SK-N-MC (cell line): ENCODE results near the gene PRRX1.
A peak's percentile ranks its signal among the peaks of the same experiment; 100 is the strongest.

Experiments
- DNase-seq: peaks from one replicate; pipeline ENCODE4 v3.0.0-alpha.2; 2011; ENCODE audit warnings: low read depth, low spot score
- H3K27ac ChIP-seq: fragments of 200-600 bp; sonication (generic); 2 replicates; pipeline ENCODE4 v1.5.1; 2016; ENCODE audit warnings: mixed run types
- H3K36me3 ChIP-seq: fragments of 200-600 bp; sonication (generic); 2 replicates; pipeline ENCODE4 v1.6.1; 2017; ENCODE audit warnings: antibody characterized with exemption, low read length, mixed read lengths; ENCODE audit not compliant: insufficient read depth
- H3K4me3 ChIP-seq: fragments of 200-600 bp; sonication (generic); 2 replicates; pipeline ENCODE4 v1.5.1; 2016
- H3K9ac ChIP-seq: fragments of 200-600 bp; sonication (generic); 2 replicates; pipeline ENCODE4 v1.8.0; 2017; ENCODE audit warnings: mixed run types, mixed read lengths; ENCODE audit not compliant: insufficient read length
- H3K9me3 ChIP-seq: fragments of 200-600 bp; sonication (generic); 2 replicates; pipeline ENCODE4 v1.6.1; 2017; ENCODE audit warnings: low read depth, mild to moderate bottlenecking, antibody characterized with exemption, low read length, moderate library complexity, mixed read lengths
- EZH2 ChIP-seq: fragments of 200-600 bp; sonication (generic); IDR thresholded peaks from one replicate; pipeline ENCODE4 v1.6.1; 2017; ENCODE audit warnings: antibody characterized with exemption
- FOXP2 ChIP-seq: optimal IDR thresholded peaks from 2 replicates; pipeline ENCODE3; 2011; ENCODE audit warnings: mild to moderate bottlenecking, moderate library complexity; ENCODE audit not compliant: insufficient read depth; ENCODE audit errors: extremely low read length, control extremely low read depth
- POLR2AphosphoS5 ChIP-seq: IDR thresholded peaks from 2 replicates; pipeline ENCODE4 v1.6.1; 2012; ENCODE audit warnings: mild to moderate bottlenecking, low read depth, low read length, borderline replicate concordance

Gene PRRX1

DNA sequence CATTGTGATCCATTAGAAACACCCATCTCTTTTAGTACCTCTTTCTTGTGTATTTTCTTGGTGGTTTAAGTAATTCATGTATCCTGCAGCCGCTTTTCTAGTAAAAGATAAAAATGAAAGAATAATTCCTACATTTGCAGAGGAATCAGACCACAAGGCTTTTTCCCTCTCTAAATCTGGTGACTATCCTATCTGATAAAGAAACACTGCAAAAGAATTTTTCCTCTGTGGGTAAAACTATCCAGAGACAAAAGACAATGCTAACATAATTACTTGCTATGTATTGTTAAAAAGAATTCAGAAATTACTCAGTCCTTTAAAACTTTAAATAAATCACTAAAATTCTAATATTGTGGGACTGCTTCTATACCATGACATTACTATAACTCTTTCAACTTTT is 51.0 kb downstream of the PRRX1 start:
- Histone ChIP-seq H3K36me3 (peaks cover 4% of the 10 kb centered on the region; the same call in 1 of the 2 replicates), H3K9ac (no peak overlapping the region), H3K27ac (peak overlapping the region; percentile 25; the same call in 1 of the 2 replicates), H3K9me3 (no peaks in the 10 kb centered on the region), H3K4me3 (no peak overlapping the region)
- TF ChIP-seq FOXP2 (no peak), EZH2 (no peak), POLR2AphosphoS5 (no peak)
- no peak for DNase-seq

DNA sequence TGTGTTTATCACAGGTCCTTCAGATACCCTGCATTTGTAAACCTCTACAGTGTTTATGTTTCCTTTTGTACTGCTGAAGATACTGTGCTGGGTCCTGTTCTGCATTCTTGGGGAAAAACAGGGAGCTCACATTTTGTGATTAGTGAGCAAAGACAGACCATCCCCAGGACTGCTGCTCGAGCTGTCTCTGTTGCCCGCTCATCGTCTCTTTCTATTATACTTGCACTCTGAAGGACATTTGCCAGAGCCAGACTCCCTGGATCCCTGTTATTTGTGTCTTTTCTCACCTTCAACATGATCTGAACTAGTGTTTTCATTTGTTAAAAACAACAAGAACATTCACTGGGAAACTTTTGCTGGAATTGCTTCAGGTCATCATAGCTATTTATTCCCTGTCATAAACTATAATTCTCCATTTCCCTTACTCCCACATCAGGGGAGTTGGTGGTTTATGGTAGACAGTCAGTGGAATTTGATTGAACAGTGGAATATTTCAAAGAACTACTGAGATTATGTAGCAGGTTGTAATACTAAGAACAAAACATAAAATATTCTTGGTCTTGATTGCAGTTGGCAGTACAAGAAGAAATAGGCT is 53.0 kb downstream of the PRRX1 start:
- Histone ChIP-seq H3K9me3 (no peaks in the 10 kb centered on the region), H3K9ac (no peak overlapping the region), H3K4me3 (no peak overlapping the region), H3K27ac (no peak overlapping the region), H3K36me3 (peaks cover 12% of the 10 kb centered on the region)
- no peak for TF ChIP-seq POLR2AphosphoS5
- TF ChIP-seq EZH2 = no peak
- TF ChIP-seq FOXP2 = no peak
- no peak for DNase-seq

GRCh38 chr1:170720661-170721060 is 56.7 kb downstream of the PRRX1 start:
- Histone ChIP-seq H3K27ac (no peak overlapping the region), H3K9ac (no peak overlapping the region), H3K9me3 (no peaks in the 10 kb centered on the region), H3K4me3 (no peak overlapping the region), H3K36me3 (peaks cover 26% of the 10 kb centered on the region)
- DNase-seq = no peak
- TF ChIP-seq EZH2 (no peak), FOXP2 (no peak), POLR2AphosphoS5 (no peak)

- Histone ChIP-seq H3K9me3 (no peaks in the 10 kb centered on the region), H3K36me3 (peaks cover 26% of the 10 kb centered on the region), H3K27ac (no peak overlapping the region), H3K4me3 (no peak overlapping the region), H3K9ac (no peak overlapping the region)
- DNase-seq = no peak
- TF ChIP-seq POLR2AphosphoS5 = no peak
- TF ChIP-seq EZH2 = no peak
- no peak for TF ChIP-seq FOXP2
Measured at GRCh38 chr1:170721621-170722020, 57.7 kb downstream of the PRRX1 start.

- Histone ChIP-seq H3K9ac (no peak overlapping the region), H3K36me3 (peaks cover 37% of the 10 kb centered on the region), H3K27ac (no peak overlapping the region), H3K9me3 (no peaks in the 10 kb centered on the region), H3K4me3 (no peak overlapping the region)
- TF ChIP-seq EZH2 = no peak
- no peak for TF ChIP-seq FOXP2
- no peak for TF ChIP-seq POLR2AphosphoS5
- no peak for DNase-seq
Measured at GRCh38 chr1:170723518-170723917, 59.6 kb downstream of the PRRX1 start.

- no peak overlapping the region for H3K9ac ChIP-seq
- no peaks in the 10 kb centered on the region for H3K9me3 ChIP-seq
- H3K27ac ChIP-seq = no peak overlapping the region
- H3K4me3 ChIP-seq = no peak overlapping the region
- DNase-seq = no peak
- H3K36me3 ChIP-seq = peaks cover 29% of the 10 kb centered on the region
- TF ChIP-seq POLR2AphosphoS5 (no peak), EZH2 (no peak), FOXP2 (no peak)
Measured at GRCh38 chr1:170725326-170725725, 61.4 kb downstream of the PRRX1 start.

DNA sequence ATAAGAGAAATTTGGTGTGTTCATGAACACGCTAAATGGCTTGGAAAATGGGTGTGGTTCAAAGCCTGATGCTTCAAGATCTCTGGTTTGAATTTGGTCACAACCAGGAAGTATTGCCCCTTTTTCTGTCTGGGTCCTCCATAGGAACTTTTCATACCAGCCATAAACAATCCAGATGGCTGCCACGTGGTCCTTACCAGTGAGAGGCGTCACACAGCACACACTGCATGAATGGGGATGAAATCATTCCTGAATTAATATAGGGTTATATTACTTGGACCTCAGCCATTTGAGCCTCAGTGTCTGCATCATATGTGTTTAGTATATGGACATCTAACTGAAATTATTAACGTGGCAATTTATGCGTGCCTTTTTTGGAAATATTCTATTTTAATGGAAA is 64.0 kb downstream of the PRRX1 start:
- Histone ChIP-seq H3K27ac (no peak overlapping the region), H3K4me3 (no peak overlapping the region), H3K36me3 (peaks cover 22% of the 10 kb centered on the region), H3K9me3 (no peaks in the 10 kb centered on the region), H3K9ac (no peak overlapping the region)
- DNase-seq = no peak
- TF ChIP-seq EZH2 (no peak), POLR2AphosphoS5 (no peak), FOXP2 (no peak)

DNA sequence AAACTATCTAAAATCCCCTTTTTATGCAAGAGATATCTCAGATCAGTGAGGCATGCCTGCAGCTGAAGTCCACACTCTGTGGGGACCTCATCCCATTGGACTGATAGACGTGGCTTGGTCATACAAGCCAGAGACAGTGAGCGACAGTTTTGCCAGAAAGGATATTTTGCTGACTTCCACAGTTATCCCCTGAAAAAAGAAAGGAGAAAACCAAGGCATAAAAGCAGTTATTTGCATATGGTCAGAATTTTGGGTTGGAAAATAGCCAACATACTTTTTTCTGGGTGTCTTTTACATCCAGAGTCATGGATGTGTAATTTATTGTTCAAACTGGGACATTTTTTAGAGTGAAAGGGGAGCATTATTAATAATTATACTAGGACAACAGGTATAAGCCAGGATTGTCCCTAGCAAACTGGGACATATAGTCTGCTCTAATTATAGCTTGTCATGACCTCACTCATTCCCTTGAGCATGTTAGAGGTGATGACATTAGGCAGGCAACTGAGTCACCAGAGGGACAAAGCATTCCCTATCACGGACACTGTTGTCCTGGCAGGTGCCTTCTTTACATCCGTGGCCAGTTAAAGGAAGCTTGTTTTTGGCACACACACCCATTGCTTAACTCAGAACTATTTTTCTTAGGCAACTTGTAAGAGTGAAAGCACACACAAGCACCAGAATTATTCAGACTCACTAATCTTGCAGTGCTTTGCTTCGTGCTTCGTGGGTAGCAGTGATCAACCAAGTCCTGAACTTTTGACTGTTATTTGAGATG is 65.5 kb downstream of the PRRX1 start:
- H3K9me3 ChIP-seq = no peaks in the 10 kb centered on the region
- H3K27ac ChIP-seq = no peak overlapping the region
- 0 out of 2 replicates have a peak, but pooled peaks cover 11% of the 10 kb centered on the region for H3K36me3 ChIP-seq
- TF ChIP-seq FOXP2 (no peak), POLR2AphosphoS5 (no peak), EZH2 (no peak)
- no peak overlapping the region for H3K9ac ChIP-seq
- DNase-seq = no peak
- no peak overlapping the region for H3K4me3 ChIP-seq

- DNase-seq = no peak
- Histone ChIP-seq H3K36me3 (0 out of 2 replicates have a peak, but pooled peaks cover 10% of the 10 kb centered on the region), H3K9ac (no peak overlapping the region), H3K27ac (no peak overlapping the region), H3K4me3 (no peak overlapping the region), H3K9me3 (no peaks in the 10 kb centered on the region)
- TF ChIP-seq POLR2AphosphoS5 (no peak), FOXP2 (no peak), EZH2 (no peak)
Measured at GRCh38 chr1:170730014-170730413, 66.1 kb downstream of the PRRX1 start.
